CD4-positive, alpha-beta T cell treated with Interferon alpha-2 for 1 hour (primary cell): Measurements from ENCODE around the gene SLC38A11.

Experiments used
- DNase-seq, 2 donors: peaks; one replicate each; pipeline ENCODE4 v3.0.0-alpha.2; 2020 to 2022

Gene SLC38A11

DNA sequence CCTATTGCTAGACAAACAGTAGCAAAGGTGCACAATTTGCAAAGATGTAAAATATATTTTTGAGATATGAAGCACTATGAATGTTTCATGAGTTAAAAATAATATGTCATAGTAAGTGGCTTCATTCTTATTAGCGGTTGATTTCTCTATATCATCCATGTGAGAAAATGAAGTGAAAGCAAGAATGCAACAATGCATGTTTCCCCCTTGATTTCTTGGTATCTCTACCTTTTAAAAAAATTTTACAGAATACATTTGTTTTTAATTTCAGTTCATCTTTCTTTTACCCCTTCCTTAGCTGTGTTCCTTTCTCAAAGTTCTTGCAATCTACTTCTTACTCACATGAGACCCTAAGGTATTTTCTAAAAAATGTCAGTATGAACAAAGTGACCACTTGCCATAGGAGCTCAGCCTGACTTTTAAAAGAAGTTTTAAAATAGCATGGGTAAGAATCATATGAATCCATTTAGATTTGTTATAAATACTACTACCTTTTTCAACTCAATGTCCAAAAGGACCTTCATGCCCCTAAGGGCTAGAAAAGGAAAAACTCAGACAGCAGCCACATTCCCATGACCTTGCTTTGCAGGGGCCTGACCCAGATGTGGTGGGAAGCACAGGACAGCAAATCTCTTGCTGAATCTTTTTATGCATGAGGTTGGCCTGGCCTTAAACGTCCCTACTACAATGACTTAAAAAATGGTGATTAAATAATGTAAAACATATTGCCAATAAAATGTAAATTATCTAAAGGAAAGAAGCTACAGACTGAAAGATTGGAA lies 14.8 kb upstream of the SLC38A11 start:
- DNase-seq, result no peak

DNA sequence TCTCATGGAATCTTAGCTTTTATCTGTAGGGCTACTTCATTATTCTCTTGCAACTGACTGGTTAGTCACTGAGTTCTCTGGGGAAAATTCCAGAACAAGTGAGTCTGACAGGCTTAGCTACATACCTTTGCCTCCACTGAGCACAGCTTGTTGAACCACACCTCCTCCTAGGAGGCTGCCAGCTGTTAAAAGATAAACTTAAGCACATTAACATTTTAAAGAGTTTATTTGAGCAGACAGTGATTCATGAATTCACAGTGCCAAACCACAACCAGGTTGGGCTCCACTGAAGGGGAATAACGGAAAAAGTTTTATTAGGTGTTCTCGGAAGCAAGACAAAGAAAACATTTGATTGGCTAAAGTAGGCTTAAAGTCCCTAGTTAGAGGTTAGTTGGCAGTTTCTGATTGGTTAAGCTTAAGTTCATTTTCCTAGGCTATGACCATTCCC lies 12.5 kb upstream of the SLC38A11 start:
- DNase-seq, result no peak

DNA sequence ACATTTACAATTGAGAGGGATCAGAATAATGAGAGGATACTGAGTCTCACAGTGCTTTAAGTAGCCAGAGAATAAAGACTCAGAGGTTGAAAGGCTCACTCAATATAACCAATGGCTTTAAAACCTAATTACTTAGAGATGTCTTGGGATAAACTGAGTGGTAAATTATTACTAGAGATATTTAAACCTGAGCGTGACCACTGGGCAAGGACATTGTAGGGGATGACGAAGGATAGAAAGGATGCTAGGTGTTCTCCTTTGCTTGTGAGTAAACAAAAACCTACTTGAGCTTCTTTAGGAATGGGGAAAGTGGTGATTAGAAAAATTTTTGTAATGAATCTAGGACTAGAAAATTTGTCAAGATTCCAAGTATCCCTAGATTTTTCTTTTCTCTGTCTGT lies 12.0 kb upstream of the SLC38A11 start:
- DNase-seq, result no peak

DNA sequence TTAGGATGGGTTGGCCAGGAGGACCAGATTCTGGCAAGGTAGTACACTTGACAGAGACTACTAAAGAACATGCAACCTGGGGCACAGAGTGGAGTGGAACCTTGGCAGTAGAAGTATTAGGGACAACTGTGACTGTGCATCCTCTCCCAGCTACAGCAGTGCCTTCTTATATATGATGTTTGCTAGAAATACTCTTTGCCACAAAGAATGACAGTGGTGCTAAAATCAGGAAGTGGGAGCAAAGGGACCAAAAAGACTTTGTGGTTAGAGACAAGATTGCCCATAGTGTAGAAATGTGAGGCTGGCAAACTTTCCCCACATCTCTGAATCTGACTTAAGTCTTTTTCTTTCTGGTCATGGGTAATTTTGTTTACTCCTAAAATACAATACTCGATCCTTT lies 9.4 kb upstream of the SLC38A11 start:
- no peak for DNase-seq

DNA sequence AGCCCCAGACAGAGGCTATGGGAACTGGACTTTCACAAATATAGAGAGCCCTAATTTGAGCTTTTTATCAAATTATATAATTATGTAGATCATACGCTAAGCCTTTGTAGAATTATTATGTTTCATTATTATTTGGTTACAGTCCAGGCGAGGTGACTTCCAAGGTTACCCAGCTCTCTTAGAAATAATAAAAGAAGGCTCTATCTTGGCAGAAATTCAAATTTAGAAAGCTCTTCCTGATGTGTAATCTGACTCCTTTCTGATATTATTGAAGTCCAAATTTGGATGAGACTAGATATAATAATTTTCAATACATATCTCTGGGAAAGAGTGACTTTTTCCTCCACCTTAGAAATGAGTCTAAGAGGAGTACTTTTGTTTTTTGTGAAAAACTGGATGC lies 4.8 kb upstream of the SLC38A11 start:
- DNase-seq, result no peak

DNA sequence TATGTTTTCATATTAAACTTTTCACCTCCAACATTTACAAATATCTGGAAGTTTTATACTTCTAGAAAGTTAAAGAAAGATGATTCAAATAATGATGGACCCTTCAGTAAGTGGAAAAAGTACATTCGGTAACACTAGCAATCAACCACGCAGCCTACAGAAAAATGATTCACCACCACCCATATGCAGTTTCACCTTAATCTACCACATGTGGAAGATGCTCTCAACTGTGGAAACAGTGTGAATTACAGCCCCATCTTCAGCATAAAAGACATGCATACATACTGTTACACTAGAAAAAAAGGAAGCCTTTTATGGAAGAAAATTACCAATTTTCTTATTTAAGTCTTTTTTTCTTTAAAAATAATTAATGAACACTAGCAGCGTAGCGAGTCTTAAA lies 1.1 kb downstream of the SLC38A11 start:
- DNase-seq, result no peak

DNA sequence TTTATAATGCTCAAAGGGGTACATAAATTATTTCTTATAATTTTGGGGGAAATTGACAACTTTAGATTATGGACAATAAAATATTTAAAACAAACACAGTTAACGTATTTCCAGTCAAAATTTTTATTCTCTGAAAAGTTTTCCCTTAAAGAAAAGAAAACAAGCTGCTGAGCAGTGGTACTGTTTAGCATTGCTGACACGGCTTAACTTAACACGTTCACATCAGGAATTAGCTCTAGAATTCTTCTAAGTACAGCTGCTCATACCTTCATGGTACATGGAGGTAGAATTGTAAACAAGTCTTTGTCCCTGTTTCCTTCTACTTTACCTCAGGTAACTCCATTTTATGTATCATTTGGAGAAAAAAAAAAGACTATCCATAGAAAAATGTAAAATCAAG lies 2.0 kb downstream of the SLC38A11 start:
- DNase-seq, result no peak

DNA sequence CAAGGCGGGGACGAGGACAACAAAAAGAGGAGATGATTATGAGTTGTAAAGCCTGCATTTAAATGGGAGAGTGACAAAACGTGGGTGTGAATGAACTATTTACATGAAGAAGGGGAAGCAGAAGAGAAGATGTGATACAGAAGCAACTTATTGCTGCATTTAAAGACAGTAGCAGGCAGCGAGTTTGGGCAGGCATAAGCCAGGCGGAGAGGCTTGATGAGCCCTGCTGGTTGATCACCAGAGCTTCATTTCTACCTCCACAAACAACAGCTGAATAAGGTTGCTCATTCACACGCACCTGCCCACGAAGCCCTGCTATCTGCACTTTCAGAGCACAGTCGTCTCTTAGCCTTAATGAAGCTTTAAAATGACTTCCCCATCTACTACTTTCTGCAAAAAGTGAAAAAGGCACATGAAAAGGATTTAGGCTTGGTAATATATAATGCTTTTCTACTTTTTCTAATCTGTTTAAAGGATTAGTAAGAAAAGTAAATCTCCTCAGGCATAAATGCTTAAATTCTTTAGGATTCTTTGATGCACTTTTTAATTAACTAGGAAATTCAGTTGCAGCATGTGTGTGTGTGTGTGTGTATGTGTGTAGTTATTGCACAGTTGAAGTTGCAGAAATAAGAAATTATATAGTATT lies 3.1 kb downstream of the SLC38A11 start:
- DNase-seq, result no peak

DNA sequence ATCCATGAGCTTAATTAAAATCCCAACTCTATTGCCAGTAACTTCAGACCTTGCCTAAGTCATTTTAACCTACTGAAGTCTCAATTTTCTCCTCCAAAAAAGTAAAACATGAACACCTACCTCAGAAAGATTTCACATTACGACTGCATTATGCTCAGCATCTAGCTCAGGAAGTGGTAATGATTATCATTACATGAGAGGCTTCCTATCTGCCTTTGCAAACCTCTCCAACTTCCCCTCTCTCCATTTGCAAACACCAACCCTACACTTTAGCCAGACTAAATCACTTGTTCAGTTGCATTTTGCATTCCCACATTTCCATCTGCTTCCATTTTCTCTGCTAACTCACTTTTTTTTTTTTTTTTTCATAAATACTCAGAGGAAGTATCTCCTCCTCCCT lies 6.8 kb downstream of the SLC38A11 start:
- DNase-seq, result no peak

DNA sequence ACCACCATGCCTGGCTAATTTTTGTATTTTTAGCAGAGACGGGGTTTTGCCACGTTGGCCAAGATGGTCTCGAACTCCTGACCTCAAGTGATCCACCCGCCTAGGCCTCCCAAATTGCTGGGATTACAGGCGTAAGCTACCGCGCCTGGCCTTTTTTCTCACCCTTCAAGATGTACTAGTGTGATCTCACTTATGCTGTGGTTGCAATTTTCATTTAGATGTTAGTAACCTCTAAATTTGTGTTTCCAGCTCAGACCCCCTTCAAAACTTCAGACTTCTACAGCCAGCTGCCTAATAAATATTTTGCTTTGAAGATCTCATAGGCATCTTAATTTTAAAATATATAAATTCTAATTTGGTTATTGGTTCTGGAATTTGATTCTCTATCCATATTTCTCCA lies 8.0 kb downstream of the SLC38A11 start:
- no peak for DNase-seq

DNA sequence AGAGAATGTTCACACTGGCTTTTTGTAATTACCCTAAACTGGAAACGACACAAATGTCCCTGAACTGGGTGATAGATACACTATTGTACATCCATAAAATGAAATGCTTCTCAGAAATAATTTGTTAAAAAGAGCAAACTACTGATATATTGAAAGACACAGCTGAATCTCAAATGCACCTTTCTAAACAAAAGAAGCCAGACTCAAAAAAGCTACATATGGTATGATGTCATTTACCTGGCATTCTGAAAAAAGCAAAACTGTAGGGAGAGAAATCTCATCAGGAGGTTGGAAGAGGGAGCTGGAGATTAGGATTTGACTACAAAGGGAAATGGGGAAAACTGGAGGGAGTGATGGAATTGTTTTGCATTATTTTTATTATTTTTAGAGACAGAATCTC lies 12.0 kb downstream of the SLC38A11 start:
- no peak for DNase-seq

DNA sequence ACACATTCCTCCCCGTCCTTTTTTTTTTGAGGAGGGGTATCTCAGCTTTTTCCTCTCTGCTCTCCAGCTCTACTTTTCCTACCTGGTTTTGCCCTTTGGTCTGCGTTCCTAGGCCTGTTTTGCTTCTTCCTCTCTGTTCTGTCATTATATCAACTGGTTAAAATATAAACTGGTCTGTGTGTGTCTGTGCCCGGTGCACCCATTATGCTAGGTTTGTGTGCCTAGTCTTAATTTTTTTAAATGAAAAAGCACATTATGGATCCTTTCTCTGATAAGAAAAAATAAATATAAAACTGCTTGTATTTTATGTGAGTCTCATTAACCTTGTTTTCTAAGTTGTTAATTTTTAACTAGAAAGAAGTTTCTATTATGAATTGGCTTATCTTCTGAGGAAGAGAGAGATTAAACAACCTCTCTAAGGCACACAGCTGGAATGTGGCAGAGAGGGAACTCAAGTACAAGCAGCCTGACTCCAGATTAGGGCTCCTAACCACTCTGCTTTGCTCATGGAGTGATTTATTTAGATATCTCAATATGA lies 17.4 kb downstream of the SLC38A11 start:
- DNase-seq, result no peak

DNA sequence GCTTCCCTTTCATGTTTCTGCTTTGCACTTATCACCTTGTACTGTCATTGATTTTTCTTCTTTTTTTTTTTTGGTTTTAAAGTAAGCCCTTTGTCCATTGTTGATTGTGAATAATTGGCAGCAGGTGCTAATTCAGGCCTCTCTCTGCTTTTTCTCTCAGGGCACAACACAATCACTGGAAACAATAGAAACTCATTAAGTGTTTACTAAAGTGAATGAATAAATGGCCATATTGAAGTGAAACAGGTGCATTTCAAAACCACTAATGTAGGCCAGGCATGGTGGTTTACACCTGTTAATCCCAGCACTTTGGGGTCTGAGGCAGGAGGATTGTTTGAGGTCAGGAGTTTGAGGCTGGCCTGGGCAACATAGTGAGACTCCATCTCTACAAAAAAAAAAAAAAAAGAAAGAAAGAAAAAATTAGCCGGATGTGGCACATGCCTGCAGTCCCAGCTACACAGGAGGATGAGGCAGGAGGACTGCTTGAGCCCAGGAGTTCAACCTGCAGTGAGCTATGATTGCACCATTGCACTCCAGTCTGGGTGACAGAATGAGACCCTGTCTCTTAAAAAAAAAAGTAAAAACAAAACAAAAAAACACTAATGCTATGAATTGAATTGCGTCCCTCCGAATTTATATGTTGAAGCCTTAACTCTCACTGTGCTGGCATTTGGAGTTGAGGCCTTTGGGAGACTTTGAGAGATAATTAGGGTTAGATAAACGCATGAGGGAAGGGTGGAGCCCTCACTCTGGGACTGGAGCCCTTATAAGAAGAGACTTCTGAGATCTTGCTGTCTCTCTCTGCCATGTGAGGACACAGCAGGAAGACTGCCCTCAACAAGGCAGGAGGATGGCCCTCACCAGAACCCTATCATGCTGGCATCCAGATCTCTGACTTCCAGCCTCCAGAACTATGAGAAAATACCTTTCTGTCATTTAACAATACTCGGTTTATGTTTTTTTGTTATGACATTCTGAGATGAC lies 19.9 kb downstream of the SLC38A11 start:
- no peak for DNase-seq

DNA sequence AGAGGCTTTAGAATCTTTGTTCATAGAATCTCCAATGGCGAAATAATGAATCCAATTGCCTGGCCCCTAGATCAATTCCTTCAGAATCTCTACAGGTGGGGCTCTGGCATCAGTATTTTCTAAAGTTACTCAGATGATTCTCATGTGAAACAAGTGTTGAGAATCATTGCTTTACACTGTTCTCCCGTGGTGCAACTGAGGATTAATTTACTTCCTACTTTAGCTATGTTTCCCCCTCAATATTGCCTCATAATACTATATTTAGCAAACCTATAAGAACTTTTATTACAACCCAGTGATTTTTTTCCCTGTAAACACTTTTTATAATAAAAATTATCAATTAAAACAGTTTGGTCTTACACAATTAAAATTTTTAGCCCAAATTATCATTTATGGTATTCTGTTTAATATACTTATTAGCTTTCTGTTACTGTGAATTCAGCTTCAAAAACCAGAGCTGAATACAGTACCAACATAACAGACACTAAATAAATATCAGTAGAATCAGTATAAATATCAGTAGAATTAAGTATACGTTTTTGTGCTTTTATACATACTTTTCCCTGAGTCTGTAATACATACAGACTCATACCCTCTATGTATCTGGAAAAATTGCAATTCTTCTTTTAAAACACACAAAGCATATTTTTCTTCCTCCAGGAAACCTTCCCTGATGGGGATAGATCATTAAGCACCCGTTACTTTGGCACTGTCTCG lies 20.8 kb downstream of the SLC38A11 start:
- DNase-seq, result no peak

DNA sequence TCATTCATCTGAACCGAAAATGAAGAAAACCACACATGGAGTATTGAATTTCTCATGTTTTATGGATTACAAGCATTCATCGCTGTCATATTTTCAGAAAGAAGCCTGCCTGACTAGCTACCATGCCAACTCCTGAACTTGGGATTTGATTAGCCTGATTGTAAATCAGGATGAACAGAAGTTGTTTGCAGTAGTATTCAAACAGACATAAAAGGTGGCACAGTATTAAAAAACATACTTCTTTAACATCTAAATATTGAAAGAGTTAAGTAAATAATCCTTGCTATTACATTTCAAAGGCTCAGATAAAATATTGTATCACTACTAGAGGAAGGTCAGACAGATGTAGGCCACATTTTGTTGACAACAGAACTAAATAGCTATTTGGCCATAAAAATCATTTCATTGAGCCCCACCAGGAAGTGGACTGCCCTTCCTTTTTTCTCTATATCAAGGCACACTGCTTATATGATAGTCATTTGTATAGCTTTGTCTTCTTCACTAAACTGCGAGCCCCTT lies 21.6 kb downstream of the SLC38A11 start:
- DNase-seq, result no peak

DNA sequence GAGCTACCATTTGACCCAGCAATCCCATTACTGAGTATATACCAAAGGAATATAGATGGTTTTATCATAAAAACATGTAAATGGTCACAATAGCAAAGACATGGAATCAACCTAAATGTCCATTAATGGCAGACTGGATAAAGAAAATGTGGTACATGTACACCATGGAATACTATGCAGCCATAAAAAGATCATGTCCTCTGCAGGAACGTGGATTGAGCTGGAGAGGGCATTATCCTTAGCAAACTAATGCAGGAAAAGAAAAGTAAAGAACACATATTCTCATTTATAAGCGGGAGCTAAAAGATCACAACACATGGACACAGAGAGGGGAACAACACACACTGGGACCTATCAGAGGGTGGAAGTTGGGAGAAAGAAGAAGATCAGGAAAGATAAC lies 22.9 kb downstream of the SLC38A11 start:
- DNase-seq, result no peak

DNA sequence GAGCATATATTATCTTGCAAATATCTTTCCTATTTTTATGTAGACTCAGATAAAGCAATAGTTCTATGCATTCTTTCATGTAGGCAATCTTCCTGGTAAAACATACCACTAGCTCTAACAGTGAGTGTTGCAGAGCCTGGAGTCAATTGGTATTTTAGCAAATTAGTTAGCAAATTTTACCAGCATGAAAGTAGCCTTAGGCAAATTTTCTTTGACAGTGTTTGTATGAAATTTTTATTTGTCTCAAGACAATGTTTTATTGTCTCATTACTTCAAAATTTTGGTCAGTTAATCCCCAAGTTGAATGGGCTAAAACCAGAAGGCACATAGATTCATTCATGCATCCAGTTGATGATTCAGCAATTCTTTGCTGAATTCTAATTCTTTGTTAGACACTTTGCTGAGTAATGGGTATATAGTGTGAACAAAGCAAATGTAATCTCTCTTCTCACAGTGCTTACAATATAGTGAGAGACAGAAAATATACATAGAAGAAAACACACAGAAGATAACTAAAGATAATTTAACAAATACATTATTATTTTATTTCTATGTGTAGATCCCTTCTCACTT lies 27.1 kb downstream of the SLC38A11 start:
- no peak for DNase-seq

DNA sequence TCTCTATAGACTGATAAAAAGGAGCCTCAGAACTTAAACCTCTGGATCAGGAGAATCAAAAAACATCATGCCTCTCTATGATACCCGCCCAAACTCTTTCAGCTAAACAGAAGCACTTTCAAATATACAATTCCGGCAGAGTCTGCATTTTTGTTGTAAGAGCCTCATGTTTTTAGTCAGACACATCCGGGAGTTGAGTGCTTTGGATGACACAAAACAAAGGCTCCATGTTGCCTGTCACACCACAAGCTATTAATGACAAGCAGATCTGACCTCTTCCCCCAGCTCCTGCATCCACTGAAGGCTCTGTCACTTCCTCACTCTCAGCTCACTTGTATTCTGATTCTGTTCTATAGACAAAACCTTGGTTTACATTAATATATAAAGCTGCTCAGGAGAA lies 33.2 kb downstream of the SLC38A11 start:
- no peak for DNase-seq

DNA sequence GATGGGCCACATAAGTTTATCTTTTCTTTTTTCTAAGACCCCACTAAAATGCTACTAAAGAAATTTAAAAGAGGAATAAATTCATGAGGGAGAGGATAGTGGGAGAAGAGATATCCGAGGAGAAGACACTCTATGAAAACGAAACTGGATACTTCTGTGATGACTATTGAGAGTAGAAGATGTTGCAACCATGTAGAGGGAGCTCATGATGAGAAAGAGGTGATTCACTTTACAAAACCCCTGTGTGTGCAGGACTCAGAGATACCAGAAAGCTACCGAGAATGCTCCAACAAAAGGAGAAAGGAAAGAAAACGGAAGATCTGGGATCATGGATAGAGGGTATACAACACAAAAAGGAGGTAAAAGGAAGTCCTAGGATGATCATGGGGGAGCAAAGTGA lies 34.9 kb downstream of the SLC38A11 start:
- DNase-seq, result no peak

DNA sequence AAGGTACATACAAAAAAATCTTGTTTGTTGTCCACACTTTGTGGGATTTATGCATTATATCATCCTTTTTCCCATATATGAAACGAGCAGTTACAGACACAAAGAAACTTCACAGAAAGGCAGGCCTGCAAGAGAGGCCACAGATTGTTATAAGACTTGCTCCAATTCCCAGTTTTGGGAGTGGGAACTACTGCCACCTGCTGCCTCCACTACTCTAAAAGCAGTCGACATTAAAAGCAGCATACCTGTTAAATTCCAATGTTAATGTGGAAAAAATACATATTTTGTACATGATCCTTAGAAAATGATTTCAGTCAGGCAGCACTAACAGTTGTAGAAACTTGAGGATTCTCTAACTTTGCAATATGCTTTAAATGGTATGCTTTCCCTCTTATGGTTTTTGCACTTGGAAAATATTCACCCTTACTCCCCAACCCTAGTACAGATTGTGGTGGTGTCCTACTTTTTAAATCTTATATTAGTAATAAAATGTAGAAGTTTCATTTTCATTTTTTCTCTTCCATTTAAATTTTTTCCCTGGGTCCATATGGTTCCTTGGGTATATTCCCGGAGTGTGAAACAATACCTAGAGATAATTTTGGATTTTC lies 37.9 kb downstream of the SLC38A11 start:
- DNase-seq, result no peak

DNA sequence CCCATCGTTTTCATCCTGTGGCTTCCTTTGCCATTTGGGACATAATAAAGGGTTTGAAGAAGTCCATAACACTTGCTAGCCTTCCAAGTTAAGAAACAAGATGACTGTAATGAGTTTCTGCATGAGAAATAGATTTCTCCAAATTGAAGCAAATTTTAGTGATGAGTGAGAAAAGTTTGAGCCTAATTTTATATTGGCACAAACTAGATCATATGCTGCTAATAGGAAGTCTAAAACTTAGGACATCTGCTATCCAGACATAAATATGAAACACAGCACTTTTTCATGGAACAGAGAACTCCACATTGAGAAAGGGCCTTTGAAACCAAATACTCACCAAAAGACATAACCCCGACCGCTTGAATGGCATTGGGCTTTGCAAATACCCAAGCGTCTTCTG lies 39.8 kb downstream of the SLC38A11 start:
- DNase-seq, result no peak
